SK-N-SH (cell line): ENCODE measurements around the gene RFX3.

ENCODE experiments used
- MXI1 ChIP-seq: IDR thresholded peaks from 2 replicates; pipeline ENCODE4 v1.6.1; 2012; ENCODE audit warnings: mild to moderate bottlenecking, low read depth, low read length, improper control_type of control experiment
- POLR2AphosphoS5 ChIP-seq: IDR thresholded peaks from 2 replicates; pipeline ENCODE4 v1.6.1; 2012; ENCODE audit warnings: low read depth, low read length
- TAF1 ChIP-seq: IDR thresholded peaks from 2 replicates; pipeline ENCODE4 v1.6.1; 2012; ENCODE audit warnings: low read depth, mild to moderate bottlenecking, low read length, moderate library complexity, borderline replicate concordance
- TF ChIP-seq, protein P1 (sequence below): IDR thresholded peaks from 2 replicates; pipeline ENCODE4 v1.4.0; 2012; ENCODE audit warnings: low read depth, borderline replicate concordance
- TF ChIP-seq, protein P2 (sequence below): fragments of 200-600 bp; sonication (generic); IDR thresholded peaks from 2 replicates; pipeline ENCODE4 v1.6.1; 2017; ENCODE audit warnings: antibody characterized with exemption, mild to moderate bottlenecking, moderate library complexity
- TF ChIP-seq, protein P3 (sequence below): IDR thresholded peaks from 2 replicates; pipeline ENCODE4 v1.4.0; 2012; ENCODE audit warnings: low read depth, borderline replicate concordance

DNA sequence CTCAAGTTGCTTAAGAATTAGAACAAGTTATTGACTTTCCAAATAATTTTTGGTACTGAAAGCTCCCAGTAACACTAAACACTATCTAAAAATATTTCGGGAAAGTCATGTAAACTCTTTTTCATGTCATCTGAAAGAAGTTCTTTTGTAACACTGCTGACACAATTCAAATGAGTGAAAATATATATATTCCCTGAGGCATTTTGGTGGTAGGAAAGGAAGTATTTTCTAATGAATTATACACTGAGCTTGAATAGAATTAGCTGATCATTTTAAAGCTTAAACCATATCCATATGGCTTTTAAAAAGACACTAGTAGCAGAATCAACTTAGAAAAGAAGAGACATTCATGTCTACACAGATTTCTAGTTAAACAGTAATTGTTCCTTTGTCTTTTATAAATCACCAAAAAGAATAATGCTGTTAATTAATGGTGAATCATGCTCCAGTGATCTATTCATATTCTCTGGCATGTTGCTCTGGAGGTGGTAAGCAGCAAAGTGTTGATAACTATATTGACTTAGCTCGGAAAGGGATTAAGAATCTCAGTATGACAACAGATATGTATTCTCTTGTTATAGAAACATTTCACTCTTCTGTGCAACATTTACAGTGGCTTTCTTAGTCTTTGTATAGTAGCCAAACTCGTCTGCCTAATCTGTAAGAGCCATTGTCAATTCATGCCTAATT is 27.4 kb upstream of the RFX3 start:
- TF ChIP-seq, protein P1, sequence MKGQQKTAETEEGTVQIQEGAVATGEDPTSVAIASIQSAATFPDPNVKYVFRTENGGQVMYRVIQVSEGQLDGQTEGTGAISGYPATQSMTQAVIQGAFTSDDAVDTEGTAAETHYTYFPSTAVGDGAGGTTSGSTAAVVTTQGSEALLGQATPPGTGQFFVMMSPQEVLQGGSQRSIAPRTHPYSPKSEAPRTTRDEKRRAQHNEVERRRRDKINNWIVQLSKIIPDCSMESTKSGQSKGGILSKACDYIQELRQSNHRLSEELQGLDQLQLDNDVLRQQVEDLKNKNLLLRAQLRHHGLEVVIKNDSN: no peak
- TF ChIP-seq MXI1: no peak
- TF ChIP-seq POLR2AphosphoS5: no peak
- TF ChIP-seq, protein P2, sequence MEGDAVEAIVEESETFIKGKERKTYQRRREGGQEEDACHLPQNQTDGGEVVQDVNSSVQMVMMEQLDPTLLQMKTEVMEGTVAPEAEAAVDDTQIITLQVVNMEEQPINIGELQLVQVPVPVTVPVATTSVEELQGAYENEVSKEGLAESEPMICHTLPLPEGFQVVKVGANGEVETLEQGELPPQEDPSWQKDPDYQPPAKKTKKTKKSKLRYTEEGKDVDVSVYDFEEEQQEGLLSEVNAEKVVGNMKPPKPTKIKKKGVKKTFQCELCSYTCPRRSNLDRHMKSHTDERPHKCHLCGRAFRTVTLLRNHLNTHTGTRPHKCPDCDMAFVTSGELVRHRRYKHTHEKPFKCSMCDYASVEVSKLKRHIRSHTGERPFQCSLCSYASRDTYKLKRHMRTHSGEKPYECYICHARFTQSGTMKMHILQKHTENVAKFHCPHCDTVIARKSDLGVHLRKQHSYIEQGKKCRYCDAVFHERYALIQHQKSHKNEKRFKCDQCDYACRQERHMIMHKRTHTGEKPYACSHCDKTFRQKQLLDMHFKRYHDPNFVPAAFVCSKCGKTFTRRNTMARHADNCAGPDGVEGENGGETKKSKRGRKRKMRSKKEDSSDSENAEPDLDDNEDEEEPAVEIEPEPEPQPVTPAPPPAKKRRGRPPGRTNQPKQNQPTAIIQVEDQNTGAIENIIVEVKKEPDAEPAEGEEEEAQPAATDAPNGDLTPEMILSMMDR: no peak
- TF ChIP-seq, protein P3, sequence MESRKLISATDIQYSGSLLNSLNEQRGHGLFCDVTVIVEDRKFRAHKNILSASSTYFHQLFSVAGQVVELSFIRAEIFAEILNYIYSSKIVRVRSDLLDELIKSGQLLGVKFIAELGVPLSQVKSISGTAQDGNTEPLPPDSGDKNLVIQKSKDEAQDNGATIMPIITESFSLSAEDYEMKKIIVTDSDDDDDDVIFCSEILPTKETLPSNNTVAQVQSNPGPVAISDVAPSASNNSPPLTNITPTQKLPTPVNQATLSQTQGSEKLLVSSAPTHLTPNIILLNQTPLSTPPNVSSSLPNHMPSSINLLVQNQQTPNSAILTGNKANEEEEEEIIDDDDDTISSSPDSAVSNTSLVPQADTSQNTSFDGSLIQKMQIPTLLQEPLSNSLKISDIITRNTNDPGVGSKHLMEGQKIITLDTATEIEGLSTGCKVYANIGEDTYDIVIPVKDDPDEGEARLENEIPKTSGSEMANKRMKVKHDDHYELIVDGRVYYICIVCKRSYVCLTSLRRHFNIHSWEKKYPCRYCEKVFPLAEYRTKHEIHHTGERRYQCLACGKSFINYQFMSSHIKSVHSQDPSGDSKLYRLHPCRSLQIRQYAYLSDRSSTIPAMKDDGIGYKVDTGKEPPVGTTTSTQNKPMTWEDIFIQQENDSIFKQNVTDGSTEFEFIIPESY: no peak
- TF ChIP-seq TAF1: no peak
